Measurements from ENCODE around the gene CDH4. TPM values are rescaled to one million over a fixed set of nuclear protein-coding genes. Genes with fewer than 3 reads are reported as not detected.

Gene CDH4
- total RNA-seq, 1 experiment from 2014 or later: not detected

DNA sequence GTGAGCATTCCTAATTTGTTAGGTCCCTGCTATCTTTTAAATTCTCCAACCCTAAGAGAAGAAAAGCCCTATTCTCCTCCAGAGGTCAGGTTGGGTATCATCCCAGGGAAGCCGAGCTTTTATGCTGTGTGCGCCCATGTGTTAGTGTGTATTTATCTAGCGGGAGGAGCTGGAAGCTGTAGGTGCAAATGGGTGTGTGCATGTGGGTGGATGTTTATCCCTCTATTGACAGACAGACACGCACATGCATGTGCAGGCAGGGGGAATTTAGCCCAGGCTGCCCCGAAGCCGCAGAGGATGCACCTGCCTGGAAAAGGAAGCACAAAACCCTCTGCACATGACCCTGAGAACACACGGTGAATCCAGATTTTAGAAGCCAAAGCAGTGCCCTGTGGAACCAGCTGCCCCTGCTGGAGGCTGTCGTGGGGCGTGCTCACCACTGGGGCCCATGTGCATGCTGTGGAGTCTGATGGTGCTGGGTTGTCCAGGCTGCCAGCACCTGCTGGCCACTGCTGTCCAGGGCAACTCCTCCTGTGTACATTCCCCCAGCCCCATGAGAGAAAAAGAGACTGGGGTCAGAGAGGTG lies 416.1 kb downstream of the CDH4 start:
- BruUV-seq (replicated peaks): no TSS peak
- Histone ChIP-seq H3K9me3 (ENCODE audit: control insufficient read depth, insufficient read depth, low read depth, low read length) (no peaks in the 10 kb centered on the region), H3K4me3 (ENCODE audit: low read depth in 2 of 2, low read length in 2 of 2) (no peak overlapping the region), H3K27ac (ENCODE audit: low read length) (no peak overlapping the region), H3K27me3 (ENCODE audit: control insufficient read depth, insufficient read depth, low read length) (peaks cover 3% of the 10 kb centered on the region; the same call in 1 of the 2 replicates), H3K36me3 (ENCODE audit: control insufficient read depth, insufficient read depth, low read length) (no peaks in the 10 kb centered on the region), H3K4me1 (ENCODE audit: control insufficient read depth, insufficient read depth, low read length) (no peaks in the 10 kb centered on the region)
- POLR2A ChIA-PET: no interaction called here
- DNase-seq (ENCODE audit: low read depth, low spot score) (no peak), ATAC-seq (peak; percentile 44; the same call in 1 of the 2 replicates)
- in situ Hi-C loops (cut with HindIII; ENCODE audit: low pct_unique_long_range_greater_than_20kb, low sequenced_read_pairs): no loop called here
- CTCF ChIA-PET: no interaction called here
- TF ChIP-seq POLR2AphosphoS5 (IDR thresholded peaks at IDR 0.05; ENCODE audit: low read depth, low read length) (no peak), SIN3A (IDR thresholded peaks at IDR 0.05; ENCODE audit: borderline replicate concordance, insufficient read depth, low read depth, low read length) (no peak)
- intact Hi-C loops (cut with micrococcal nuclease; ENCODE audit: unreplicated experiment): no loop called here

GRCh38 chr20:61668771-61669503 lies 416.9 kb downstream of the CDH4 start:
- intact Hi-C loops (cut with micrococcal nuclease; ENCODE audit: unreplicated experiment): no loop called here
- POLR2A ChIA-PET: no interaction called here
- H3K27me3 ChIP-seq (ENCODE audit: control insufficient read depth, insufficient read depth, low read length): peaks cover 3% of the 10 kb centered on the region; the same call in 1 of the 2 replicates

More at GRCh38 chr20:61668771-61669503, 416.9 kb downstream of the CDH4 start:
- Histone ChIP-seq H3K27ac (ENCODE audit: low read length) (no peak overlapping the region), H3K36me3 (ENCODE audit: control insufficient read depth, insufficient read depth, low read length) (no peaks in the 10 kb centered on the region), H3K9me3 (ENCODE audit: control insufficient read depth, insufficient read depth, low read depth, low read length) (no peaks in the 10 kb centered on the region), H3K4me3 (ENCODE audit: low read depth in 2 of 2, low read length in 2 of 2) (no peak overlapping the region), H3K4me1 (ENCODE audit: control insufficient read depth, insufficient read depth, low read length) (no peaks in the 10 kb centered on the region)
- no TSS peak for BruUV-seq (replicated peaks)
- TF ChIP-seq, protein P1, sequence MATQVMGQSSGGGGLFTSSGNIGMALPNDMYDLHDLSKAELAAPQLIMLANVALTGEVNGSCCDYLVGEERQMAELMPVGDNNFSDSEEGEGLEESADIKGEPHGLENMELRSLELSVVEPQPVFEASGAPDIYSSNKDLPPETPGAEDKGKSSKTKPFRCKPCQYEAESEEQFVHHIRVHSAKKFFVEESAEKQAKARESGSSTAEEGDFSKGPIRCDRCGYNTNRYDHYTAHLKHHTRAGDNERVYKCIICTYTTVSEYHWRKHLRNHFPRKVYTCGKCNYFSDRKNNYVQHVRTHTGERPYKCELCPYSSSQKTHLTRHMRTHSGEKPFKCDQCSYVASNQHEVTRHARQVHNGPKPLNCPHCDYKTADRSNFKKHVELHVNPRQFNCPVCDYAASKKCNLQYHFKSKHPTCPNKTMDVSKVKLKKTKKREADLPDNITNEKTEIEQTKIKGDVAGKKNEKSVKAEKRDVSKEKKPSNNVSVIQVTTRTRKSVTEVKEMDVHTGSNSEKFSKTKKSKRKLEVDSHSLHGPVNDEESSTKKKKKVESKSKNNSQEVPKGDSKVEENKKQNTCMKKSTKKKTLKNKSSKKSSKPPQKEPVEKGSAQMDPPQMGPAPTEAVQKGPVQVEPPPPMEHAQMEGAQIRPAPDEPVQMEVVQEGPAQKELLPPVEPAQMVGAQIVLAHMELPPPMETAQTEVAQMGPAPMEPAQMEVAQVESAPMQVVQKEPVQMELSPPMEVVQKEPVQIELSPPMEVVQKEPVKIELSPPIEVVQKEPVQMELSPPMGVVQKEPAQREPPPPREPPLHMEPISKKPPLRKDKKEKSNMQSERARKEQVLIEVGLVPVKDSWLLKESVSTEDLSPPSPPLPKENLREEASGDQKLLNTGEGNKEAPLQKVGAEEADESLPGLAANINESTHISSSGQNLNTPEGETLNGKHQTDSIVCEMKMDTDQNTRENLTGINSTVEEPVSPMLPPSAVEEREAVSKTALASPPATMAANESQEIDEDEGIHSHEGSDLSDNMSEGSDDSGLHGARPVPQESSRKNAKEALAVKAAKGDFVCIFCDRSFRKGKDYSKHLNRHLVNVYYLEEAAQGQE (IDR thresholded peaks at IDR 0.05; ENCODE audit: insufficient read depth in 1 of 2, low read depth in 2 of 2, low read length in 1 of 2): no peak
- TF ChIP-seq CTCF (IDR thresholded peaks at IDR 0.05) (no peak), POLR2AphosphoS5 (IDR thresholded peaks at IDR 0.05; ENCODE audit: low read depth, low read length) (no peak), SIN3A (IDR thresholded peaks at IDR 0.05; ENCODE audit: borderline replicate concordance, insufficient read depth, low read depth, low read length) (no peak), TCF7L2 (IDR thresholded peaks at IDR 0.05; ENCODE audit: low read depth, low read length) (no peak)
- ATAC-seq (no peak), DNase-seq (ENCODE audit: low read depth, low spot score) (no peak)
- in situ Hi-C loops (cut with HindIII; ENCODE audit: low pct_unique_long_range_greater_than_20kb, low sequenced_read_pairs): no loop called here
- CTCF ChIA-PET: no interaction called here
